ENCODE results near the gene TEAD1. TPM values are rescaled to one million over a fixed set of nuclear protein-coding genes. Genes with fewer than 3 reads are reported as not detected.

The TEAD1 gene
- total RNA-seq, 4 donors from 2014 or later, result 38.8 to 110 (median 75.3) TPM

DNA sequence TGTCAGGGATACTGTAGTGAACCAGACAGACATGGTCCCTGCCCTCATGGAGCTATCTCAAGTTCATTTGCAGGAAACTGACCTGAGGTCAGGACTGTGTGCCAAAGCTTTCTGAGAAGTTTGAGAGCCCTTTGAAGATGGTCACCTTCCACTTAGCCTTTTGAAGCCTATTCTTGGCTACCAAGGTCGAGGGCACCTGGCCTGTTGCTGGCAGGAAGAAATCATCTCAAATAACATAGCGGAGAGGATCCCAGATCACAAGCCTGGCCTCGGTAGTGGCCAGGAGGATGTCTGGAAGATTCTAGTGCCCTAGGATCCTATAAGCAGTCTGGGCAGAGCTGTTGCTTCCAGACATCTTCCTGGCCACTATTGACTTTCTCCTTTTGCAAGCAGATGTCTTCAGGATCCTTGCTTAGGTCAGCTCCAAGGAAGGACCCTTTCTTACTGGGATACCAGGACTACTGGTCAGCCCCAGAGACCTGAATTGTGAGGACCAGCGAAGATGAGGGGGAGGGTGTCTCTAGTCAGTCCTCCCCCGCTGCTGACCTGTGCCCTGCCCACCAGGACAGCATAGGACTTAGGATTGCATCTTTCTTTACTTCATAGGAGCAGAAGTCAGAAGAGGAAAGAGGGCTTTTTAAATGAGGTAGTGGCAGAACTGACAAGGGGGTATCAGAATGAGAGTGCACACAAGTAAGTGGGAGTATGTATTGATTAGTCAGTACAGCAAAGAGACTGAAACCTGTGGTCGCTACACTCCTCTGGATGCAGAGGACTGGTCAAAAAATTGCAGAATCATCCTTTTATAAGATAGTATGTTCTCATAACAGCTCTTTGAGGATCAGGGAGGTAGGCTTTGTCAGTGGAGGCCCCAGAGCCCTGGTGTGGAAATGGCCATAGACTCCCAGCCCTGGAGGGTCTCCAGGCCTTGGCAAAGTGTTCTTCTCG lies 94.8 kb downstream of the TEAD1 start:
- no peak for TF ChIP-seq POLR2A (IDR thresholded peaks at IDR 0.05)
- TF ChIP-seq, protein P1, sequence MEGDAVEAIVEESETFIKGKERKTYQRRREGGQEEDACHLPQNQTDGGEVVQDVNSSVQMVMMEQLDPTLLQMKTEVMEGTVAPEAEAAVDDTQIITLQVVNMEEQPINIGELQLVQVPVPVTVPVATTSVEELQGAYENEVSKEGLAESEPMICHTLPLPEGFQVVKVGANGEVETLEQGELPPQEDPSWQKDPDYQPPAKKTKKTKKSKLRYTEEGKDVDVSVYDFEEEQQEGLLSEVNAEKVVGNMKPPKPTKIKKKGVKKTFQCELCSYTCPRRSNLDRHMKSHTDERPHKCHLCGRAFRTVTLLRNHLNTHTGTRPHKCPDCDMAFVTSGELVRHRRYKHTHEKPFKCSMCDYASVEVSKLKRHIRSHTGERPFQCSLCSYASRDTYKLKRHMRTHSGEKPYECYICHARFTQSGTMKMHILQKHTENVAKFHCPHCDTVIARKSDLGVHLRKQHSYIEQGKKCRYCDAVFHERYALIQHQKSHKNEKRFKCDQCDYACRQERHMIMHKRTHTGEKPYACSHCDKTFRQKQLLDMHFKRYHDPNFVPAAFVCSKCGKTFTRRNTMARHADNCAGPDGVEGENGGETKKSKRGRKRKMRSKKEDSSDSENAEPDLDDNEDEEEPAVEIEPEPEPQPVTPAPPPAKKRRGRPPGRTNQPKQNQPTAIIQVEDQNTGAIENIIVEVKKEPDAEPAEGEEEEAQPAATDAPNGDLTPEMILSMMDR (IDR thresholded peaks at IDR 0.05), result no peak
- Histone ChIP-seq H3K4me3 (no peak overlapping the region), H3K9me3 (no peaks in the 10 kb centered on the region), H3K4me1 (no peaks in the 10 kb centered on the region), H3K36me3 (no peaks in the 10 kb centered on the region), H3K27ac (peak overlapping the region; percentile 8 to 40), H3K27me3 (no peaks in the 10 kb centered on the region)
- intact Hi-C loops (cut with DNase I; ENCODE audit: low total_unique reads), result no loop called here
- DNase-seq, result no peak

DNA sequence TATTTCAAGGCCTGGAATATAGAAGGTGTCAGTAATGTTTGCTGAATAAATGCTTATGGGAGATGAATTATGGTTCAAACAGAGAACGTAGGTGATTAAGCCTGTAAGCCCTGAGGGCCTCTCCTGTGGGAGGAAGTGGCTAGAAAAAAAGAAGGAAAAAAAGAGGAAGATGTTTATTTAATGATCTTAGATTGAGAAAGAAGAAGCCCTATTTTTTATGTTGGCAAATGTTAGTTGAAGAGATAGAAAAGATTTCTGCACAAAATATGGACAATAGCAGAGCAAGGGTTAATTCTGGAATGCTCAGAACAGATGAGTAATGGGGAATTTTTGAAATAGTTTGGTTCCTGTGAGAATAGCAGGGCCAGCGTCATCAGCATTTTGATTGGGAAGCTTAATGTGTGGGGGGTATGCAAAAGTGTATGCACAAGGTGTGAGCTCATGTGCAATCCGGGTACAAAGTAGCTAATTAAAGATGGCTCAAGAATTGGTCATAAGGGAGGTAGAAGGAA lies 95.7 kb downstream of the TEAD1 start:
- H3K4me1 ChIP-seq, result no peaks in the 10 kb centered on the region
- no peaks in the 10 kb centered on the region for H3K9me3 ChIP-seq
- TF ChIP-seq POLR2A (IDR thresholded peaks at IDR 0.05), result no peak
- TF ChIP-seq, protein P1 (IDR thresholded peaks at IDR 0.05), result no peak
- H3K27me3 ChIP-seq, result no peaks in the 10 kb centered on the region
- H3K27ac ChIP-seq, result peak overlapping the region; percentile 8 to 40
- no peak overlapping the region for H3K4me3 ChIP-seq
- DNase-seq, result no peak
- H3K36me3 ChIP-seq, result no peaks in the 10 kb centered on the region
- intact Hi-C loops (cut with DNase I; ENCODE audit: low total_unique reads), result no loop called here

DNA sequence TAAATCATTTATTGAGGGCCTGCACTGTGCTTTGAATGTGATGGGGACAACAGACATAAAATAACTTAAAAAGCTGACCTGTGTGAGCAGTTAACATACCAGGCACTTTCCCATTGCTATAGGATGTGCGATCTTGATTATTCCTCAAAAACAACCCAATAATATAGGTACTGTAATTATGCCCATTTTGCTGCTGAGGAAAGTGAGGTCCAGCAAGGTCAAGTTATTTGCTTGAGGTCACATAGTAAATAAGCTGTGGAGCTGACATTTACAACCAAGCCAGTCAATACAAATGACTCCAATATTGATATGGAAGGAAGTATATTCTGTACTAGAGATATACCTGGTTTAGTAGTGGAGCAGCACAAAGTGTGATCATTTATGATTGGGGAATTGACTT lies 96.2 kb downstream of the TEAD1 start:
- Histone ChIP-seq H3K27me3 (no peaks in the 10 kb centered on the region), H3K27ac (peak overlapping the region in 1 of 2 donors; percentile 40), H3K4me3 (no peak overlapping the region), H3K4me1 (no peaks in the 10 kb centered on the region), H3K9me3 (no peaks in the 10 kb centered on the region), H3K36me3 (no peaks in the 10 kb centered on the region)
- DNase-seq, result no peak
- TF ChIP-seq, protein P1 (IDR thresholded peaks at IDR 0.05), result no peak
- intact Hi-C loops (cut with DNase I; ENCODE audit: low total_unique reads), result no loop called here

DNA sequence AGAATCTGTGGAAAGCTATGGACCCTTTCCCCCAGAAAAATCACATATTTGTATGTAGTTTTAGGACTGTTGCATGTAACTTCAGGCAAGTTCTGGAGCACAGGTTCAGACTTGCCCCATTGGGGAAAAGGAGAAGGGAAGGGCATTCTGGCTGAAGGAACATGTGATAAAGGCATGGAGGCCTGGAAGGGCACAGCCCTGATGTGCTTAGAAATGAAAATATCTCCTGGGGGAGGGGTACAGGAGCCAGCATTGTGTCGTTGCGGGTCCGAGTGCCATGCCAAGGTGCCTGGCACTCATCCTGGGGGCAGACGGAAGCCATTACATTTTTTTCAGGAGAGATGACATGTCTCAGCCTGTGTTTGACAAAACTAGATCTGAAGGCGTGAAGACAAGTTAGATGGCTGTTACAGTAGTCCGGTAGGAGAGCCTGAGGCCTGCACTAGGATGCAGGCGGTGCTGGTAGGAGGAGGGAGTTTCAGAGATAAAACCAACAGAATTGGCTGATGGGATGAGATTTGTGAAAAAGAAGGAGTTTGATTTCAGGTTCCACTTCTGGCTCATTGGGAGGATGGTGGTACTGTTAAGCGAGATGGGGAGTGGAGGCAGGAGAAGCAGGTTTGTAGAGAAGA lies 96.9 kb downstream of the TEAD1 start:
- intact Hi-C loops (cut with DNase I; ENCODE audit: low total_unique reads), result no loop called here
- TF ChIP-seq, protein P1 (IDR thresholded peaks at IDR 0.05), result no peak
- TF ChIP-seq POLR2A (IDR thresholded peaks at IDR 0.05), result no peak
- no peaks in the 10 kb centered on the region for H3K4me1 ChIP-seq
- no peaks in the 10 kb centered on the region for H3K9me3 ChIP-seq
- no peak for DNase-seq
- no peak overlapping the region for H3K4me3 ChIP-seq
- peak overlapping the region; percentile 9 to 45 for H3K27ac ChIP-seq
- H3K36me3 ChIP-seq, result no peaks in the 10 kb centered on the region
- no peaks in the 10 kb centered on the region for H3K27me3 ChIP-seq

DNA sequence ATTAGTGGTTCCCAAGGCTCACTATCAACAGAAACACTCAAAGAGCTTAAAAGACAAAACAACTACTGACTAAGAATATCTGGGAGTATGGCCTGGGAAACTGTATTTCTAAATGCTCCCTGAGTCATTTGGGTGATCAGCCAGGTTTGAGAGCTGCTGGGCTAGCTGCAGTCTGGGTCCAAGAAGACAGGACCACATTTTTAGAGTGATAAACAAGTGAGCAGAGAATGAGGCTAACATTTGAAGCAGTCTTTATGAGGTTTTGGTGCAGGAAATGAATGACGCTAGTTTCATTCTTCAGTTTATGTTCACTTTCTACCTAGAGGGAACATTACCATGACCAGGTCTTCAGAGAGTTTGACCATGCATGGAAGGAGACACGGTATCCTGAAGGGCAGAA lies 97.7 kb downstream of the TEAD1 start:
- peak overlapping the region; percentile 18 to 45 for H3K27ac ChIP-seq
- no peak for DNase-seq
- no peaks in the 10 kb centered on the region for H3K27me3 ChIP-seq
- H3K36me3 ChIP-seq, result no peaks in the 10 kb centered on the region
- no peak overlapping the region for H3K4me3 ChIP-seq
- H3K4me1 ChIP-seq, result no peaks in the 10 kb centered on the region
- TF ChIP-seq, protein P1 (IDR thresholded peaks at IDR 0.05), result no peak
- no peak for TF ChIP-seq POLR2A (IDR thresholded peaks at IDR 0.05)
- intact Hi-C loops (cut with DNase I; ENCODE audit: low total_unique reads), result no loop called here
- no peaks in the 10 kb centered on the region for H3K9me3 ChIP-seq
